HUES6 (cell line): ENCODE data around the gene TBC1D22A.

Experiments
- H3K27ac ChIP-seq: 2 replicates; pipeline ENCODE4 v1.7.0; 2013; ENCODE audit warnings: low read depth, mild to moderate bottlenecking, low read length, inconsistent platforms
- H3K27me3 ChIP-seq: 2 replicates; pipeline ENCODE4 v1.6.1; 2013; ENCODE audit warnings: low read length; ENCODE audit not compliant: control insufficient read depth, insufficient read depth
- H3K36me3 ChIP-seq: 2 replicates; pipeline ENCODE4 v1.6.1; 2013; ENCODE audit warnings: low read length; ENCODE audit not compliant: control insufficient read depth, insufficient read depth
- H3K4me1 ChIP-seq: 2 replicates; pipeline ENCODE4 v1.6.1; 2013; ENCODE audit warnings: low read length; ENCODE audit not compliant: control insufficient read depth, insufficient read depth
- H3K4me3 ChIP-seq: 2 replicates; pipeline ENCODE4 v1.5.1; 2013; ENCODE audit warnings: low read depth, low read length
- H3K9ac ChIP-seq: one replicate; pipeline ENCODE4 v1.6.1; 2013; ENCODE audit warnings: mild to moderate bottlenecking, low read length
- H3K9me3 ChIP-seq: 2 replicates; pipeline ENCODE4 v1.6.1; 2013; ENCODE audit warnings: low read depth, low read length; ENCODE audit not compliant: control insufficient read depth, insufficient read depth

Gene TBC1D22A

DNA sequence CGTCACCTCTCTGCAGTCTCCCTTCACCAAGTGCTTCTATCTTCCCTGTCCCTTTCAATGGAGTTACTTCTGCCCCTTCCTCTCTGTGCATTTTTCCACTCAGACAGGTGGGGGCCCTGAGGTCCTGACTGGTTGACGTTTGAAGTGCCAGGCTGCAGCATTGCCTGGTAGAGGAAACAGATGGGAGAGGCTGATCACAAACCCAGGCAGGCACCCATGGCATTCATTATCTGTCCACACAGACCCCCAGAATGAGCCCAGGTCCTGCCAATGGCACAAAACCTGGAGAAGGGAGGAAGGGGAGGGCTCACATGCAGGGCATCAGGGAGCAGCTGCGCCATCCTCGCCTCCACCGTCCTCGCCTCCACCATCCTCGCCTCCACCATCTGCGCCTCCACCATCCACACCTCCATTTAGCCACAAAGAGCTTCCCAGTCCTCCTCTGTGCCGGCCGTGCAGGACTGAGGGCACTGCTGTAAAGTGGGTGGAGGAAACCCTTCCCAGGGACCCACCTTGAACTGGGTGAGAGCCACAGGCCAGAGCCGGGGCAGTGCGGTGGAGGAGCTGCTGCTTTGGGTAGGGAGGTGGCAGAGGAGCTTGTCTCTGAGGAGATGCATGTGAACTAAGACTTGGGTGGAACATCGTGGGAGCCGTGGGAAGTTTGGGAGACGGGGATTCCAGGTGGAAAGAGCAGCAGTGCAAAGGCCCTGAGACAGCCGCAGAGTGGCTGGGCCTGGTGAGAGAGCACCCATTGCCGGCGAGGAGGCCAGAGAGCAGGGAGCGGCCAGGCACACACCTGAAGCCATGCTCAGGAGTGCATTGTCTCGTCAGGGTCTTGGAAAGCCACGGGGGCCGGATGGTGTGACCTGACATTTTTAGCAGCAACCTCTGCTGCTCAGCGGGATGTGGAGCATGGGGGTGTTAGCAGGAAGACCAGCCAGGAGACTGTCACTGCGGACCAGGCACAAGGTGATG, 145.1 kb downstream of the TBC1D22A start:
- peaks cover 17% of the 10 kb centered on the region for H3K4me1 ChIP-seq
- no peak overlapping the region for H3K27ac ChIP-seq
- H3K36me3 ChIP-seq = peaks cover 3% of the 10 kb centered on the region; the same call in 1 of the 2 replicates
- H3K4me3 ChIP-seq = no peak overlapping the region
- no peaks in the 10 kb centered on the region for H3K27me3 ChIP-seq
- no peak overlapping the region for H3K9ac ChIP-seq
- no peaks in the 10 kb centered on the region for H3K9me3 ChIP-seq

DNA sequence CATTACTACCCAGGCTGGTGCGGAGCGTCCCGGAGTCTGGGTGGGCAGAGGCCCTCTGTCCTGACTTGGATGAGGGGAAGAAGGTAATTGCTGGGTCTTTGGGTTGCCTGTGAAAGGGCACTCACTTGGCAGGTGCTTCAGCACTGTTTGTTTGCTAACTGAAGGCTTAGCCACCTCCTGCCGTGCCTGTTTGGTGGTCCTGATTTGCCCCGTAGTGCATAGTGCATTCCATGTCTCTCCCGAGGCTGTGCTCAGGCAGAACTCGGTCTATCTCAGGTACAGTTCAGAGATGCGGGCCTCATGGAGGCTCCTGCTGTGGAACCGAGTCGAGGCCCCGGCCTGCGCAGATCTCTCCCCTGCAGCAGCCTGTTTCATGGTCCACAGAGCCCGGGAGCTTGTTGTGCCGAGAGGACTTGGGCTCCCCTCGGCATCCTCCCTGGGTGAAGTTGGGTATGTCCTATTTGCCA, 146.2 kb downstream of the TBC1D22A start:
- Histone ChIP-seq H3K9ac (no peak overlapping the region), H3K36me3 (peaks cover 9% of the 10 kb centered on the region), H3K4me1 (peaks cover 8% of the 10 kb centered on the region; the same call in 1 of the 2 replicates), H3K9me3 (no peaks in the 10 kb centered on the region), H3K27ac (no peak overlapping the region), H3K27me3 (no peaks in the 10 kb centered on the region), H3K4me3 (no peak overlapping the region)

DNA sequence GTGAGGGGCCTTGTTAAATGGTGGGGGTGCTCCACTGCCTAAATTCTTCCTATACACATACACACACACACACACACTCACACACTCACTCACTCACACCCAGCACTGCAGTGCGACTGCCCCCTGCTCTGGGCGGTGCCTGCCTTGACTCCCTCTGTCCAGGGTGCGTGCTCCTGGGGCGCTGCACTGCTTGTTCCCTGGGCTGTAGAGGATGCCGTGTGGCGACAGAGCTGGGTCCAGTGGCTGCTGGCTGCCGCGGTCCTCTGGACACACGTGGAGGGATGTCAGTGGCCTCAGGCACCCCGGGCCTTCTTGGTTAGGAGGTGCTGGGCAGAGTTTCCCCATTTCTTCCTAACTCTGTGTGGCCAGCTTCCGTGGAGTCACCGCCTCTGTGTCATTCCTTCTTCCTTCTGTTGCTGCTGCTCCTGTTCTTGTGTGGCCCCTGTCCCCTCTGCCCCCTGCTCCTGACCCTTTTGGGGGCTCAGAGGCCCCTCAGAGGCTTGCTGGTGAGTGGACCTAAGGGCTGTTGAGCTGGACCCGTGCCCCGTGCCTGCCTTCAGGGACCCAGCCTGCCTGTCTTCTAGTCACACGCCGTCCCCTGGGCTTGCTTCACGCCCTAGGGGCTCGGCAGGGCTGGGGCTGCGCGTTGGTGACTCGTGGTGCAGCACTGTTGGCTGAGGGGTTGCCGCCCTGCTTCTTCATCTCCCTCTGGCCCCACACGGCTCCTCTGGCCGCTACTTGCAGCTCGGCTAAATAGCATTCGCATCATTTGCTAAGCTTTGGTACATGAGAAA, 147.0 kb downstream of the TBC1D22A start:
- H3K27me3 ChIP-seq = no peaks in the 10 kb centered on the region
- H3K4me3 ChIP-seq = no peak overlapping the region
- no peak overlapping the region for H3K9ac ChIP-seq
- peaks cover 8% of the 10 kb centered on the region; the same call in 1 of the 2 replicates for H3K4me1 ChIP-seq
- H3K36me3 ChIP-seq = peaks cover 13% of the 10 kb centered on the region
- H3K27ac ChIP-seq = no peak overlapping the region
- H3K9me3 ChIP-seq = no peaks in the 10 kb centered on the region

DNA sequence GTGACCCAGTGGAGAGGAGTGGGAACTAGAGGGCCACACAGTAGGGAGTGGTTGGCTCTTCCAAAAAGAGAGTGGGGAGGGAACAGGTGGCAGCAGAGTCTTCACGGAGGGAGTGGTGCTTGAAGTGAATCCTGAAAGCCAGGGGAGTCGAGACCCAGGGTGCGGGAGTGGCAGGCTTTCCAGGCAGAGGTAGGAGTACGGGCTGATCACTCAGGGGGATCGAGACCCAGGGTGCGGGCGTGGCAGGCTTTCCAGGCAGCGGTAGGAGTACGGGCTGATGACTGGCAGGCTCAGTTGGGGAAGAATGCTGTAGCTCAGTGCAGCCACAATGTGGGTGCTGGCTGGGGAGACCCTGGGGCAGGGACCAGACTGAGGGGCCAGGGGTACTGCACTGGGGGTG, 148.2 kb downstream of the TBC1D22A start:
- no peaks in the 10 kb centered on the region for H3K9me3 ChIP-seq
- peaks cover 8% of the 10 kb centered on the region; the same call in 1 of the 2 replicates for H3K4me1 ChIP-seq
- H3K9ac ChIP-seq = no peak overlapping the region
- H3K27ac ChIP-seq = no peak overlapping the region
- H3K36me3 ChIP-seq = peaks cover 13% of the 10 kb centered on the region
- no peak overlapping the region for H3K4me3 ChIP-seq
- H3K27me3 ChIP-seq = no peaks in the 10 kb centered on the region

DNA sequence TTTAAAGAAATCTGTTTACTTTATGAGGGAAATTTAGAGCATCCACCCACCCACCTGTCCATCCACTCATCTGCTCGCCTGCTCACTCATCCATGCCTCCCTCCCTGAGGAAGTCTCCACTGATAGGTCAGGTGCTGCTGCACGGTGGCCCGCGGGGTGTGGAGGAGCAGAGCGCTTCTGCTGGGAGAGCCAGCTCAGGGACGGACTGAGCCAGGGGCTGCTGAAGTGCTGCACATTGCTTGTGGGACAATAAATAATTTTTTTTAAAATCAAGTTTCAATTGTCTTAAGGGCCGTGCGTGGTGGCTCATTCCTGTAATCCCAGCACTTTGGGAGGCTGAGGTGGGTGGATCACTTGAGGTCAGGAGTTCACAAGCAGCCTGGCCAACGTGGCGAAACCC, 148.9 kb downstream of the TBC1D22A start:
- Histone ChIP-seq H3K36me3 (peaks cover 17% of the 10 kb centered on the region), H3K4me1 (peaks cover 8% of the 10 kb centered on the region; the same call in 1 of the 2 replicates), H3K27ac (no peak overlapping the region), H3K4me3 (no peak overlapping the region), H3K27me3 (no peaks in the 10 kb centered on the region), H3K9ac (no peak overlapping the region), H3K9me3 (no peaks in the 10 kb centered on the region)

DNA sequence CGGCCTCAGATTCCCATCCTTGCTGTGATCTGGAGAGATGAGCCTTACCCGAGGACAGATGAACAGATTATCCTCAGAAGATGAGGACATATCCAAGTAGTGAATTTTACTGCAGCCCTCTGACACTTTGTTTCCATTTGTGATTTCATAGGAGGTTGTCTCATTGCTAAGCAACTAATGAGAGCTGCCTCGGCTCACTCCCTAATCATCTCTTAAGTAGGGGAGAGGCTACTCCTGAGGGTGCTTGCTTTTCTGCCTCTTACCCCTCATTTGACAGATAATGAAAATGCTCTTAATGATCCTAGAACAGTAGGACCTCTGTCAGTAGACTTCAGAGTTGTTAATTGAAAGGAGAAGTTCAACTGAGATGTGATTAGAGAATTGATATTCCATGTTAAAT, 150.9 kb downstream of the TBC1D22A start:
- Histone ChIP-seq H3K9ac (no peak overlapping the region), H3K9me3 (no peaks in the 10 kb centered on the region), H3K36me3 (peaks cover 26% of the 10 kb centered on the region), H3K4me1 (peaks cover 3% of the 10 kb centered on the region; the same call in 1 of the 2 replicates), H3K27ac (no peak overlapping the region), H3K27me3 (no peaks in the 10 kb centered on the region), H3K4me3 (no peak overlapping the region)

DNA sequence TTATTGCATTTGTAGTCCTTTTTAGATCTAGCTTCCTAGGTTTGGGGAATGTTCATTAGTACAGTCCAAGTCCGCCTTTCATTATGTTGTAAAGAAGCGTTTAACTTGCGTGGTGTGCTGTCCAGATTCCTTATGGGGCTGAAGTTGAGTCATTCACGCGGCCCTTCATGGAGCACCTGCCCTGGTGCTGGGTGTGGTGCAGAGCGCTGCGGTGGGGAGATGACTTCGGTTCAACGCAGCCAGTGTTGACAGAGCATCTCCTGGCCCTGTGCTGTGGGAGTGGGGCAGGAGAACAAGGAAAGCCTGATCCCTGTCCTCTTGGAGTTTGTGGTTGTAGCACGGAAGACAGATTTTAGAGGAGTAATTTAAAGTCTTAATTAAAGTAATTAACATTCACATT, 152.0 kb downstream of the TBC1D22A start:
- Histone ChIP-seq H3K9me3 (no peaks in the 10 kb centered on the region), H3K27ac (no peak overlapping the region), H3K27me3 (no peaks in the 10 kb centered on the region), H3K4me1 (no peaks in the 10 kb centered on the region), H3K9ac (no peak overlapping the region), H3K4me3 (no peak overlapping the region), H3K36me3 (peaks cover 27% of the 10 kb centered on the region)

DNA sequence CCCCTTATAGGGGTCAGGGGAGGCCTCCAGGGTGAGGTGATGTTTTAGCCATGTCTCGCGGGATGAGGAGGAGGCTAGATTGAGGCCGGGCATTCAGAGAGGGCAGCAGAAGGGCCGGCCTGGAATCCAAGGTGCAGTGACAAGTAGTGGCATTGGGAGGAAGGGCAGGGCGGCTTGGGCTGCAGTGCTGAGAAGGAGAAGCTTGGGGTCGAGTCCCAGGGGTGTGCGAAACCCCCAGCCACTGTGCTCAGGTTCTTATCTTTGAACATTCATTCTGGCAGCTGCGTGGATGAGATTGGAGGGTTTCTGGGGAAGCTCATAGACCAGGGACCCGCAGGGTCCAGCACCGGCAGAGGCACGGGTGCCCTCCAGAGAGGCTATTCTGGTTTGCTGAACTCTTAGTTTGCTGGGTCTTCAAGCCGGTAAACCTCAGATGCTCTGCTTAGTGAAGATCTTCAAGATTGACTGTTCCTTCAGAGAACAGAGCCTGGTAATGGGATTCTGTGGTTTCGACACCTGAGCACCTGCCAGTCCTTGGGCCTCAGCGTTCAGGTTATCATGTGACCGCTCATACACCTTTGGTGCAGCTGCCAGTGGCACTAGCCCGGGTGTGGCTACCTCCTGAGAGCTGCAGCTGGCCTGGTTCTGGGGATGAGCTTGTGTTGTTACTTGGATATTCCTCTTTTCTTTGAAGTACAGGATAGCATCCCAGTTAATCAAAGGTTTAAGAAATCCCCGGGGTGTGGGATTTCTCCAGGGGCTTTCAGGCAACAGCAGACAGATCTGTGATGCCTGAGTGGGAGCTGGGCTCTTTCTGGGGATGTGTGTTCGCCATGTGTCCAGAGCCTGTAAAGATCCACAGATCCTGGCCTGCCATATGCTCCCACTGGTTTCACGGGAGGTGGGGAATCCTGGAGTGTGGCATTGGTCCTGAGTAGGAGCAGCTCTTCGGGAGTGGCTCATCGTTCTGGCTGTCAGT, 152.8 kb downstream of the TBC1D22A start:
- H3K27ac ChIP-seq = no peak overlapping the region
- no peak overlapping the region for H3K4me3 ChIP-seq
- H3K36me3 ChIP-seq = peaks cover 27% of the 10 kb centered on the region
- no peak overlapping the region for H3K9ac ChIP-seq
- H3K27me3 ChIP-seq = no peaks in the 10 kb centered on the region
- H3K4me1 ChIP-seq = no peaks in the 10 kb centered on the region
- no peaks in the 10 kb centered on the region for H3K9me3 ChIP-seq

DNA sequence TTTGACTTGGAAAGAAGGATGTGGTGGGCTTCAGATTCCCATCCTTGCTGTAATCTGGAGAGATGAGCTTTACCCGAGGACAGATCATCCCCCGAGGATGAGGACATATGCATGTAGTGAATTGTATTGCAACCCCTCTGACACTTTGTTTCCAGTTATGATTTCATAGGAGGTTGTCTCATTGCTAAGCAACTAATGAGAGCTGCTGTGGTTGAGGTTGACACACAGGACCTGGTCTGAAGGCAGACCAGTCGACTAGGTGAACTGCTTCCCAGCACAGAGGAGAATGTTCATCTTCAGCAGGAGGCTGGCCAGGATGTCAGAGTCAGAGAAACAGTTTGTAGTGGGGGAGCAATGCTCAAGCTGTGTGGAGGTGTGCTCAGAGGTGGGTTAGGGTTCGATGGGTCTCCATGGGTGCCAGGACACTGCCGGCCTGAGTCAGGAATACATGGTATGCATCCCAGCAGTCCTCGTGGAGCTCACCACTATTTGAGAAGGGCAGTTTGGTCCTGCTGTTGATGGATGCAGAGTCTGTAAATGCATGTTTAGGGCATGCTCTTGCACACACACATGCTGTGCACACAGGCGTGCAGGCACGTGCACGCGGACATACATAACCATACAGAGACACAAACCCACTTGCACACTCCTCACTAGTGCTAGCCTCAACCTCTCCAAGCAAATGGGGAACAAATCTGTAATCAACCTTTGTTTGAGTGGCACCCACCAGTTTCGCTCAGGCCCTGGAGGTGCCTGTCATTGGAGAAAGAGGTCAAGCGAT, 153.7 kb downstream of the TBC1D22A start:
- no peak overlapping the region for H3K9ac ChIP-seq
- no peak overlapping the region for H3K27ac ChIP-seq
- no peaks in the 10 kb centered on the region for H3K4me1 ChIP-seq
- peaks cover 27% of the 10 kb centered on the region for H3K36me3 ChIP-seq
- H3K9me3 ChIP-seq = no peaks in the 10 kb centered on the region
- H3K27me3 ChIP-seq = no peaks in the 10 kb centered on the region
- no peak overlapping the region for H3K4me3 ChIP-seq
